MCF 10A (cell line): ENCODE measurements around the gene RALGPS1. TPM values are rescaled to one million over a fixed set of nuclear protein-coding genes. Genes with fewer than 3 reads are reported as not detected.

Source experiments
- BruUV-seq: library from RNA; stranded (reverse); fragments of 400-500 nt; replicated peaks from 2 replicates; lab custom pipeline; 2021; lab: Mats Ljungman, UMichigan
- CTCF ChIA-PET: fragments of 300-600 bp; sonication (Branson Sonifier 250); formaldehyde crosslinking; extraction: SDS; loops from one replicate; lab custom pipeline; 2021; ENCODE audit warnings: antibody characterized with exemption, inconsistent platforms; lab: Yijun Ruan, JAX
- POLR2A ChIA-PET: fragments of 300-600, 350-650 bp; sonication (Branson Sonifier 250); formaldehyde crosslinking; extraction: SDS; loops from one replicate; lab custom pipeline; 2020; ENCODE audit warnings: antibody characterized with exemption, inconsistent platforms; lab: Yijun Ruan, JAX
- DNase-seq: peaks from one replicate; pipeline ENCODE4 v3.0.0-alpha.2; 2018; ENCODE audit not compliant: unreplicated experiment
- H3K27ac Mint-ChIP-seq: one replicate; pipeline ENCODE4 v1.8.0; 2022; ENCODE audit warnings: mild to moderate bottlenecking, low read depth, mixed read lengths; ENCODE audit not compliant: unreplicated experiment
- H3K27me3 Mint-ChIP-seq: one replicate; pipeline ENCODE4 v1.8.0; 2022; ENCODE audit warnings: mixed read lengths; ENCODE audit not compliant: insufficient read depth, unreplicated experiment
- H3K36me3 Mint-ChIP-seq: one replicate; pipeline ENCODE4 v1.8.0; 2022; ENCODE audit warnings: mild to moderate bottlenecking, moderate library complexity, mixed read lengths; ENCODE audit not compliant: insufficient read depth, unreplicated experiment
- H3K4me1 Mint-ChIP-seq: one replicate; pipeline ENCODE4 v1.8.0; 2022; ENCODE audit warnings: mixed read lengths; ENCODE audit not compliant: insufficient read depth, unreplicated experiment
- H3K4me3 Mint-ChIP-seq: one replicate; pipeline ENCODE4 v1.8.0; 2022; ENCODE audit warnings: mild to moderate bottlenecking, moderate library complexity, mixed read lengths; ENCODE audit not compliant: unreplicated experiment
- H3K9me3 Mint-ChIP-seq: one replicate; pipeline ENCODE4 v1.8.0; 2022; ENCODE audit warnings: mixed read lengths; ENCODE audit not compliant: unreplicated experiment
- intact Hi-C: fragments of 100-400 bp; cut with micrococcal nuclease; formaldehyde crosslinking; loops from 2 replicates; pipeline ENCODE4 v1.14.1; 2022
- total RNA-seq: library from RNA; stranded (reverse); gene quantifications from 2 replicates; pipeline ENCODE4 v1.2.3, GENCODE V29; 2022
- TF ChIP-seq, protein P1 (sequence below): fragments of 200-600 bp; IDR thresholded peaks from one replicate; pipeline ENCODE4 v1.8.0; 2022; ENCODE audit warnings: antibody characterized with exemption, mild to moderate bottlenecking; ENCODE audit not compliant: unreplicated experiment

RALGPS1 gene
- total RNA-seq, 1 experiment from 2014 or later: 2.4 TPM

DNA sequence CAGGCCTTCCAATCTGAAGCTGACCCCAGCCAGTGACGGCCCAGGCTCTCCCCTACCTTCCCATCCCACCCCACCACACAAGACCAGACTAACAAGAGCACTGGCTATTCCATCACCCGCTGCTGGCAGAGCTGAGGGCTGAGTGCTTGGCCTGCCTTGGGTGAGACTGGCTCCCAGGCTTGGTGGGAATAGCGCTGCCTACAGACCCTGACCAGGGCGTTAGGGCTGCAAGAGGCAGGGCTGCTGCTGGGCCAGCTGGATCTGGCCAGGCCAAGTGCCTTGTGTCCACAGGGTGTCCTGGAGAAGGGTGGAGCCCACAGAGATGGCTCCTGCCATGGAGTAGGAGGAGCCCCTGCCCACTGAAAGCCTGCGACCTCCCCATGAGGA lies 239.4 kb downstream of the RALGPS1 start:
- CTCF ChIA-PET: interaction anchor here (0.7 kb wide), 1 partner anchor 634 kb away, joined by 3 read pairs; no protein-coding TSS in a partner anchor
- intact Hi-C loops: no loop called here
- no peaks in the 10 kb centered on the region for H3K9me3 Mint-ChIP-seq
- no TSS peak for BruUV-seq
- TF ChIP-seq, protein P1, sequence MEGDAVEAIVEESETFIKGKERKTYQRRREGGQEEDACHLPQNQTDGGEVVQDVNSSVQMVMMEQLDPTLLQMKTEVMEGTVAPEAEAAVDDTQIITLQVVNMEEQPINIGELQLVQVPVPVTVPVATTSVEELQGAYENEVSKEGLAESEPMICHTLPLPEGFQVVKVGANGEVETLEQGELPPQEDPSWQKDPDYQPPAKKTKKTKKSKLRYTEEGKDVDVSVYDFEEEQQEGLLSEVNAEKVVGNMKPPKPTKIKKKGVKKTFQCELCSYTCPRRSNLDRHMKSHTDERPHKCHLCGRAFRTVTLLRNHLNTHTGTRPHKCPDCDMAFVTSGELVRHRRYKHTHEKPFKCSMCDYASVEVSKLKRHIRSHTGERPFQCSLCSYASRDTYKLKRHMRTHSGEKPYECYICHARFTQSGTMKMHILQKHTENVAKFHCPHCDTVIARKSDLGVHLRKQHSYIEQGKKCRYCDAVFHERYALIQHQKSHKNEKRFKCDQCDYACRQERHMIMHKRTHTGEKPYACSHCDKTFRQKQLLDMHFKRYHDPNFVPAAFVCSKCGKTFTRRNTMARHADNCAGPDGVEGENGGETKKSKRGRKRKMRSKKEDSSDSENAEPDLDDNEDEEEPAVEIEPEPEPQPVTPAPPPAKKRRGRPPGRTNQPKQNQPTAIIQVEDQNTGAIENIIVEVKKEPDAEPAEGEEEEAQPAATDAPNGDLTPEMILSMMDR: no peak
- peaks cover 6% of the 10 kb centered on the region for H3K4me1 Mint-ChIP-seq
- POLR2A ChIA-PET: no interaction called here
- no peak overlapping the region for H3K27ac Mint-ChIP-seq
- H3K36me3 Mint-ChIP-seq: no peaks in the 10 kb centered on the region
- DNase-seq: no peak
- no peaks in the 10 kb centered on the region for H3K27me3 Mint-ChIP-seq
- no peak overlapping the region for H3K4me3 Mint-ChIP-seq

DNA sequence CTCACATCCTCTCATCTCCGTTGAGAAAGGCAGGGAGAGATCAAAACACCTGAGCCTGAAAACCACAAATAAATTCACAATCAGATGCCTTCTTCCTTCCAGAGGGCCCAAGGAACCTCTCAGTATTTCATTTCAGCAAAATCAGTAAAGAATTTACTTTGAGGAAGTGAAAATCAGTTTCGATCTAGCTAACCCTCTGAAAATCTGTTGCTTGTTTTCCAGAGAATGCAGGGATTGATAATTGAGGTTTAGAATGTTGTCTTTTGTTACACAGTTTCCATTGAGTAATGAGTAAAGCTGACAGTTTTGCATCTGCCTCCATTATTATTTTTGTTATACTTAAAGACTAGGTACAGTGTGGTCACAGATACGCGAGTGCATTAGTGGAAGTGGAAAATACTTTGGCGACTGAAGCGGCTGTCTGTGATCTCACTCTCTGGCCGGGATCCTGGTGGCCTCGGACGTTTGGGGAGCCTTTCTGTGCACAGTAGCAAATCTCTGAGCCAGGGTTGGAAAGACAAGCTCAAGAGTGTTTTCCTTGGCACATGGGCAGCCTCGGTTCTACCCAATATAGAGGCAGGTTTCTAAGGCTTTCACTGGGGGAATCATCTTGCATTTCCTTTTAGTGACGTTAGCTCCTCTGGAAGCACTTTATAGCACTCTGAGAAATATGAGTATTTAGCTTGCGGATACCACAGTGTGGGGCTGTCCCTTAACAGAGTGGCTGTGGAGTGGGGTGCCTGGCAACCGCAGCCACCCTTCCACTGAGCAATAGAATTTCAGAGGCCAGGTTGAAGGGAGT lies 240.0 kb downstream of the RALGPS1 start:
- BruUV-seq: no TSS peak
- CTCF ChIA-PET: interaction anchor here (0.7 kb wide), 1 partner anchor 634 kb away, joined by 3 read pairs; no protein-coding TSS in a partner anchor
- intact Hi-C loops: no loop called here
- H3K4me1 Mint-ChIP-seq: peaks cover 12% of the 10 kb centered on the region
- H3K4me3 Mint-ChIP-seq: no peak overlapping the region
- H3K9me3 Mint-ChIP-seq: no peaks in the 10 kb centered on the region
- H3K27me3 Mint-ChIP-seq: no peaks in the 10 kb centered on the region
- POLR2A ChIA-PET: no interaction called here
- DNase-seq: no peak
- no peaks in the 10 kb centered on the region for H3K36me3 Mint-ChIP-seq
- TF ChIP-seq, protein P1: no peak
- H3K27ac Mint-ChIP-seq: no peak overlapping the region

- Mint-ChIP-seq H3K4me3 (no peak overlapping the region), H3K27me3 (no peaks in the 10 kb centered on the region), H3K27ac (no peak overlapping the region), H3K36me3 (no peaks in the 10 kb centered on the region), H3K9me3 (no peaks in the 10 kb centered on the region), H3K4me1 (peaks cover 15% of the 10 kb centered on the region)
- BruUV-seq: no TSS peak
- TF ChIP-seq, protein P1: no peak
- ChIA-PET CTCF (no interaction called here), POLR2A (no interaction called here)
- intact Hi-C loops: no loop called here
- no peak for DNase-seq
These were observed 240.9 kb downstream of the RALGPS1 start for GRCh38 chr9:127155314-127155960.

DNA sequence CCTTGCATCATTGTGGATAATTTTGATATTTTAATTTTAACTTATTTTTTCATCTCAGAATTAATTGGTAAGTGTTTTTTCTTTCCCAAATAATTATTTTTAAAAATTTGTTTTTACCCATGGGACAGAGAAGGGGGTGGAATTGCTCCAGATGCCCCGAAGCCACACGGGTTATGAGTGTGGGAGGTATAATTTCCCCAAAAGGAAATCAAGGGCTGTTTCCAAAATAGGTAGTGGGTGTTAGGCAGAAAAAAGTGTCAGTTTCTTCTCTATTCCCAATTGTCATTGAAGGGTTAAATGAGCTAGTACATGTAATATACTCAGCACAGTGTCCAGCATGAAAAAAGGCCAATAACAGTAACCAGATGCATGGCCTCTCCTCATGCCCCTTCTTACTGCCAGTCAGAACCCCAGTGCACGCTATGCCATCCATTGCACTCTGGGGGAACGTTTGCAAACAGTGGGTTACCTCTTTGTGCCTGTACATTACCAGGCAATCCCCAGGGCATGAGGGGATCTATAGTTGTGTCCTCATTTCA lies 244.3 kb downstream of the RALGPS1 start:
- H3K4me3 Mint-ChIP-seq: no peak overlapping the region
- H3K27ac Mint-ChIP-seq: no peak overlapping the region
- DNase-seq: no peak
- ChIA-PET CTCF (interaction anchor here (0.7 kb wide), 1 partner anchor 110 kb away, joined by 3 read pairs; no protein-coding TSS in a partner anchor), POLR2A (no interaction called here)
- BruUV-seq: no TSS peak
- TF ChIP-seq, protein P1: no peak
- H3K36me3 Mint-ChIP-seq: no peaks in the 10 kb centered on the region
- no peaks in the 10 kb centered on the region for H3K9me3 Mint-ChIP-seq
- H3K27me3 Mint-ChIP-seq: no peaks in the 10 kb centered on the region
- intact Hi-C loops: no loop called here
- H3K4me1 Mint-ChIP-seq: peaks cover 25% of the 10 kb centered on the region
